ENCODE results near the gene TTC6.

DNA sequence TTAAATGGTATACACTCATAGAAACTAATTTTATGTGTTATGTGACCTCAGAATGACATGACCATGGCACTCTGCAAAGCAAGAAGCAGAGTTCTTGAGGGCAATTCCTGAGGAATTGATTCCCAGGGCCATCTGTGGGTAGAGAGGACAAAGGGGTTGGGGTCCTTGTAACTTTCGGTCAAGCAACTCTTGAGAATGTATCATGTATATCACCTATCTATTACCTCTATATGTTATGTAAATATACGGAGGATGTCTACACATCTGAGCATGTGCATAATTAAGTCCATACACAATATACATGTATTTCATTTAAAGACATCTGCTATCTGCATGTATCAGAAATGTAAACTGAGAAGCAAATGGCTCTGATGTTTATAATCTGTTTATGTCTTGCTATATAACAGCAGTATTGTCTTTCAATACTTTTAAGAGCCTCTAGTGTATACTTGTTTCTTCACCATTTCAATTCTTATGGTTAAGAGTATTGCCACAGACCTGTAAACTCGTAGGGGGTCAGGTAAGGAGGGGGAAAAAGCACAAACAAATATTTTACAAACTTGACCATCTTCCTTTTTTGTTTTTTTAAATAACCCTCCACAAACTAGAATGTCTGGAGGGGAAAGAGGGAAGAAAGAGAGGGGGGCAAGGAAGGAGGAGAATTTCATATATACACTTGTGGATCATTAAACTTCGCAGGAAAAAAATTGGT, 4.8 kb upstream of the TTC6 start:
- TF ChIP-seq, protein P1, sequence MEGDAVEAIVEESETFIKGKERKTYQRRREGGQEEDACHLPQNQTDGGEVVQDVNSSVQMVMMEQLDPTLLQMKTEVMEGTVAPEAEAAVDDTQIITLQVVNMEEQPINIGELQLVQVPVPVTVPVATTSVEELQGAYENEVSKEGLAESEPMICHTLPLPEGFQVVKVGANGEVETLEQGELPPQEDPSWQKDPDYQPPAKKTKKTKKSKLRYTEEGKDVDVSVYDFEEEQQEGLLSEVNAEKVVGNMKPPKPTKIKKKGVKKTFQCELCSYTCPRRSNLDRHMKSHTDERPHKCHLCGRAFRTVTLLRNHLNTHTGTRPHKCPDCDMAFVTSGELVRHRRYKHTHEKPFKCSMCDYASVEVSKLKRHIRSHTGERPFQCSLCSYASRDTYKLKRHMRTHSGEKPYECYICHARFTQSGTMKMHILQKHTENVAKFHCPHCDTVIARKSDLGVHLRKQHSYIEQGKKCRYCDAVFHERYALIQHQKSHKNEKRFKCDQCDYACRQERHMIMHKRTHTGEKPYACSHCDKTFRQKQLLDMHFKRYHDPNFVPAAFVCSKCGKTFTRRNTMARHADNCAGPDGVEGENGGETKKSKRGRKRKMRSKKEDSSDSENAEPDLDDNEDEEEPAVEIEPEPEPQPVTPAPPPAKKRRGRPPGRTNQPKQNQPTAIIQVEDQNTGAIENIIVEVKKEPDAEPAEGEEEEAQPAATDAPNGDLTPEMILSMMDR (IDR thresholded peaks at IDR 0.05) = no peak
- no peak for TF ChIP-seq POLR2AphosphoS5 (IDR thresholded peaks at IDR 0.05)
